Mammary epithelial cell (primary cell): ENCODE data around the gene FASTK.

Experiments
- CTCF ChIP-seq, 2 donors: IDR thresholded peaks in 1 of 2; conservative IDR thresholded peaks in 1 of 2; 2 replicates each; pipeline ENCODE4 v1.5.1; 2011 to 2012; ENCODE audit warnings: inconsistent platforms in 2 of 2, low read length in 2 of 2, mild to moderate bottlenecking in 2 of 2, control low read depth in 1 of 2, low read depth in 1 of 2; ENCODE audit not compliant: insufficient read depth in 1 of 2; ENCODE audit errors: extremely low read depth in 1 of 2
- EZH2 ChIP-seq: IDR thresholded peaks from 2 replicates; pipeline ENCODE4 v1.6.1; 2012; ENCODE audit warnings: low read length, inconsistent platforms, borderline replicate concordance

GRCh38 chr7:151061213-151062110 lies 19.1 kb downstream of the FASTK start:
- no peak for TF ChIP-seq CTCF (conservative IDR thresholded peaks at IDR 0.05 in 1 of 2, IDR thresholded peaks at IDR 0.05 in 1 of 2; ENCODE audit: extremely low read depth in 1 of 2, insufficient read depth in 1 of 2, low read depth in 1 of 2, low read length in 2 of 2)
- TF ChIP-seq EZH2: no peak
